ENCODE measurements around the gene ZNF205. TPM values are rescaled to one million over a fixed set of nuclear protein-coding genes. Genes with fewer than 3 reads are reported as not detected.
"Not testable (repeated sequence)": the region's sequence is repeated elsewhere in the genome, so short reads cannot be mapped to it uniquely, and the experiment has no call there.

ZNF205 gene
- total and polyA plus RNA-seq, 2 experiments from 2014 or later, result 13.2 to 37.3 TPM

DNA sequence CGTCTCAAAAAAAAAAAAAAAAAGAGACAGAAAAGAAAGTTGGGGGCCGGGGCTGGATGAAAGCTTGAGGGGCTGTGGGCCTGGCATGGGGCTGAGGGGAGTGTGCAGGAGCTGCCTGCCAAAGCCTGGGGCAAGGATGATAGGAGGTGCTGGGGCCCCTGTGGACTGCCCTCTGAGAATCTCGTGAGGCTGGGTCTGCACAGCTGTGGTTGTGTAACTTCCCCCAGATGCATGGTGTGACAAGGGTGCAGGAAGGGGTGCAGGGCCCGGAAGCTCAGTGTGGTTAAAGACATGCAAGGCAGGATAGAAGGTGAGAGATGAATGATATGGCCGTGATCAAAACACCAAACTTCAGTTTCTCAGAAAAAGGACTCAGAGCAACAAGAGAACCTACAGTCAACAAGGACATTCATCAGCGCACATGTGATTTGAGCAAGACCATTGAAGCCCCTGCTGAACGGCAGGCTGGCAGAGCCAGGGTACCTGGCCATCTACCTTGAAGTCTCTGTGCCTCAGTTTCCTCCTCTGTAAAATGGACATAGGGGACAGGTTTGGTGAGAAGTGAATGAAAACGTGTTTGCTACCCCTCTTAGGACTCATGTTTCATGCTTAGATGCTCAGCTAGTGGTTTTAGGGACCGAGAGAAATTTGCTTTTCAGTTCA lies 37.4 kb upstream of the ZNF205 start:
- no peaks in the 10 kb centered on the region for H3K27me3 ChIP-seq
- no peak overlapping the region for H3K27ac ChIP-seq
- TF ChIP-seq, protein P1, sequence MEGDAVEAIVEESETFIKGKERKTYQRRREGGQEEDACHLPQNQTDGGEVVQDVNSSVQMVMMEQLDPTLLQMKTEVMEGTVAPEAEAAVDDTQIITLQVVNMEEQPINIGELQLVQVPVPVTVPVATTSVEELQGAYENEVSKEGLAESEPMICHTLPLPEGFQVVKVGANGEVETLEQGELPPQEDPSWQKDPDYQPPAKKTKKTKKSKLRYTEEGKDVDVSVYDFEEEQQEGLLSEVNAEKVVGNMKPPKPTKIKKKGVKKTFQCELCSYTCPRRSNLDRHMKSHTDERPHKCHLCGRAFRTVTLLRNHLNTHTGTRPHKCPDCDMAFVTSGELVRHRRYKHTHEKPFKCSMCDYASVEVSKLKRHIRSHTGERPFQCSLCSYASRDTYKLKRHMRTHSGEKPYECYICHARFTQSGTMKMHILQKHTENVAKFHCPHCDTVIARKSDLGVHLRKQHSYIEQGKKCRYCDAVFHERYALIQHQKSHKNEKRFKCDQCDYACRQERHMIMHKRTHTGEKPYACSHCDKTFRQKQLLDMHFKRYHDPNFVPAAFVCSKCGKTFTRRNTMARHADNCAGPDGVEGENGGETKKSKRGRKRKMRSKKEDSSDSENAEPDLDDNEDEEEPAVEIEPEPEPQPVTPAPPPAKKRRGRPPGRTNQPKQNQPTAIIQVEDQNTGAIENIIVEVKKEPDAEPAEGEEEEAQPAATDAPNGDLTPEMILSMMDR (IDR thresholded peaks at IDR 0.05; ENCODE audit: low read depth, low read length), result no peak
- no peaks in the 10 kb centered on the region for H3K4me1 ChIP-seq (ENCODE audit: low read depth)
- H3K36me3 ChIP-seq, result no peaks in the 10 kb centered on the region
- H3K4me3 ChIP-seq, result no peak overlapping the region
- H3K9me3 ChIP-seq (ENCODE audit: low read depth), result no peaks in the 10 kb centered on the region
- no peak for DNase-seq (ENCODE audit: low read depth in 1 of 2, low spot score in 1 of 2)

DNA sequence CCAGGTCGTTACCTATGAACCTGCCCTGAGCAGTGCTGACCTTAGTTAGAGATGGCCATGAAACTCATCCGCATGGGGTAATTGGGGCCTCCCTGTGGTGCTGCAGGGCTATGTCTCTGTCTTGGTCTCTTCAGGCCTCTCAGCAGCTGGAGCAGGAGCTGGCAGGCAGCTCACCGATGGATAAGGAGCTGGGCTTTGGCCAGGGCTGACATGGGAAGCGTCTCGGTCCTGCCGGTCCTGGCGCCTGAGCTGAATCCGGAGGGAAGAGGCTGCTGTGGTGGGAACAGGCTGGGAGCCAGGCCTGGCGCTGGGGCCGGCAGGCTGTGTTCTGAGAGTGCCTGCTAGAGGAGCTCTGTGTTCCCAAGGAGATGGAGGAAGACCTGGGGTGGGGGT lies 36.9 kb upstream of the ZNF205 start:
- H3K4me1 ChIP-seq (ENCODE audit: low read depth), result no peaks in the 10 kb centered on the region
- TF ChIP-seq, protein P1 (IDR thresholded peaks at IDR 0.05; ENCODE audit: low read depth, low read length), result no peak
- peak in 1 of 2 donors; percentile 85 for DNase-seq (ENCODE audit: low read depth in 1 of 2, low spot score in 1 of 2)

DNA sequence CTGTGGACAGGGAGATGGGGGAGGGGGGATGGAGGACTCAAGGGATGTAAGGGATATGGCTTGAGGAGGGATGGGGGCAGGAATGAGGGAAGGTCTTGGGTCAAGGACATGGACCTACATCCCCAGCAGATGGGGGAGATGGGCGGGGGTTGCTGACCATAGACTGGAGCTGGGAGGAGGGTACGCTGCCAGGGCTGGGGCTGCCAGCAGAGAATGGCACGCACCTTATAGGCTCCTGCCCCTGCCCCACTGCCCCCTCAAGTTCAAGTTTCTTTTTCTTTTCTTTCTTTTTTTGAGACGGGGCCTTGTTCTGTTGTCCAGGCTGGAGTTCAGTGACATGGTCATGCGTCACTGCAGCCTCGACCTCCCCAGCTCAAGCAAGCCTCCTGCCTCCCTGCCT lies 36.4 kb upstream of the ZNF205 start:
- H3K4me1 ChIP-seq (ENCODE audit: low read depth); H3K36me3 ChIP-seq; H3K4me3 ChIP-seq; H3K9me3 ChIP-seq (ENCODE audit: low read depth); H3K27me3 ChIP-seq; H3K27ac ChIP-seq; DNase-seq (ENCODE audit: low read depth in 1 of 2, low spot score in 1 of 2): not testable (repeated sequence)

More for the DNA sequence above, 36.9 kb upstream of the ZNF205 start:
- no peak overlapping the region for H3K27ac ChIP-seq
- H3K27me3 ChIP-seq, result no peaks in the 10 kb centered on the region
- no peak overlapping the region for H3K4me3 ChIP-seq
- H3K9me3 ChIP-seq (ENCODE audit: low read depth), result no peaks in the 10 kb centered on the region
- H3K36me3 ChIP-seq, result no peaks in the 10 kb centered on the region

DNA sequence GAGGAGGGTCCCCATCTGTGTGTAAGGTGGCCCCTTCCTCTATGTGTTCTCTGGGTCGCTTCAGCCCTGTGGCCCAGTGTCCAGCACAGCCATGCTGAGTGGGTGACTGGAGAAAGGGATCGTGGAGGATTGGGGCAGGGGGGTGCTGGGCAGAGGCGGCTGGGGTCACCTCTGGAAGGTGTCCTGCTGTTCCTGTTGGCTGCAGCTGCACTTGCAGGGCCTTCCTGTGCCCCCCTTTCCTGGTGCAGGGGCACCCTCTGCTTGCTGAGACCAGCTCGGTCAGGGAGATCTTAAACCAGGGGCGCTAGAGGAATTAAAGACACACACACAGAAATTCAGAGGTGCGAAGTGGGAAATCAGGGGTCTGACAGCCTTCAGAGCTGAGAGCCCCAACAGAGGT lies 35.8 kb upstream of the ZNF205 start:
- Histone ChIP-seq H3K36me3 (no peaks in the 10 kb centered on the region), H3K4me1 (ENCODE audit: low read depth) (no peaks in the 10 kb centered on the region), H3K4me3 (no peak overlapping the region), H3K27me3 (no peaks in the 10 kb centered on the region), H3K27ac (no peak overlapping the region), H3K9me3 (ENCODE audit: low read depth) (no peaks in the 10 kb centered on the region)
- TF ChIP-seq, protein P1 (IDR thresholded peaks at IDR 0.05; ENCODE audit: low read depth, low read length), result no peak
- no peak for DNase-seq (ENCODE audit: low read depth in 1 of 2, low spot score in 1 of 2)

DNA sequence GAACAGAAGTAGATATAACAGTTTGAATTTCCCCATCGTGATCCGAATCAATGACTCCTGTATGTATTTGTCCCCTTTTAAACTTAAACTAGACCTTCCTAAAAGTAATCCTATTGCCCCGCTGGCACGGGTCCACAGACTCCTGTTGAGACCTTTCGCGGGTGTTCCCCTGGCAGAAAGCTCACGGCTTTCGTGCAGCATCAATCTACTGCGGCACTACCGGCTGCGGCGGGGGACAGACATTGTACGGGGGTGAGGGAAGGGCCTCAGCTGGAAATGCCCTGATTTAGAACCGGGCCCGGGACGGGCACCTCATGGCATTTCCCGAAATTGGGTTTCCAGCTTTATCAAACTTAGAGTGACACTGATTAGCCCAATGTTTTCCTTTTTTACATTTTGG lies 32.4 kb upstream of the ZNF205 start:
- no peak overlapping the region for H3K27ac ChIP-seq
- no peak for DNase-seq (ENCODE audit: low read depth in 1 of 2, low spot score in 1 of 2)
- H3K27me3 ChIP-seq, result no peaks in the 10 kb centered on the region
- no peaks in the 10 kb centered on the region for H3K4me1 ChIP-seq (ENCODE audit: low read depth)
- H3K4me3 ChIP-seq, result no peak overlapping the region
- H3K36me3 ChIP-seq, result no peaks in the 10 kb centered on the region
- no peaks in the 10 kb centered on the region for H3K9me3 ChIP-seq (ENCODE audit: low read depth)
- TF ChIP-seq, protein P1 (IDR thresholded peaks at IDR 0.05; ENCODE audit: low read depth, low read length), result no peak

DNA sequence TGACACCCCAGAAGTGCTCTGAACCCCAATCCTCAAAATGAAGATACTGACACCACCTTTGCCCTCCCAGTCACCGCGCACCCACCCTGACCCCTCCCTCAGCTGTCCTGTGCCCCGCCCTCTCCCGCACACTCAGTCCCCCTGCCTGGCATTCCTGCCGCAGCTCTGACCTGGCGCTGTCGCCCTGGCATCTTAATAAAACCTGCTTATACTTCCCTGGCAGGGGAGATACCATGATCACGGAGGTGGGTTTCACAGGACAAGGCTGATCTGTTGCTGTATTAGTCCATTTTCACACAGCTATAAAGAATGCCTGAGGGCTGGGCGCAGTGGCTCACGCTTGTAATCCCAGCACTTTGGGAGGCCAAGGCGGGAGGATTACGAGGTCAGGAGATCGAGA lies 30.4 kb upstream of the ZNF205 start:
- H3K36me3 ChIP-seq; H3K27me3 ChIP-seq; H3K4me3 ChIP-seq; DNase-seq (ENCODE audit: low read depth in 1 of 2, low spot score in 1 of 2); H3K4me1 ChIP-seq (ENCODE audit: low read depth); H3K9me3 ChIP-seq (ENCODE audit: low read depth); H3K27ac ChIP-seq: not testable (repeated sequence)

DNA sequence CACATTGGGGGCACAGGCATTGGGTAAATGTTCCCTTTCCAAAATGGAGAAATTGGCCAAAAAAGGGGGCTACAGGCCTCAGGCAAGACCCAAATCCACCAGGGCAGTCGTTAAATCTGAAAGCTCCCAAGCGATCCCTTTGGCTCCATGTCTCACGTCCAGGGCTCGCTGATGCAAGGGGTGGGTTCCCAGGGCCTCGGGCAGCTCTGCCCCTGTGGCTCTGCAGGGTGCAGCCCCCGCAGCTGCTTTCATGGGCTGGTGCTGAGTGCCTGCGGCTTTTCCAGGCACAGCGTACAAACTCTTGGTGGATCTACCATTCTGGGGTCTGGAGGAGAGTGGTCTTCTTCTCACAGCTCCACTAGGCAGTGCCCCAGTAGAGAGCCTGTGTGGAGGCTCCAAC lies 29.0 kb upstream of the ZNF205 start:
- not testable (repeated sequence) for H3K27me3 ChIP-seq; H3K4me1 ChIP-seq (ENCODE audit: low read depth); H3K9me3 ChIP-seq (ENCODE audit: low read depth); H3K4me3 ChIP-seq; H3K36me3 ChIP-seq; H3K27ac ChIP-seq; DNase-seq (ENCODE audit: low read depth in 1 of 2, low spot score in 1 of 2)
